Tibial nerve (tissue), 4 donors: ENCODE measurements around the gene CDK5RAP1. TPM values are rescaled to one million over a fixed set of nuclear protein-coding genes. Genes with fewer than 3 reads are reported as not detected.
A peak's percentile ranks its signal among the peaks of the same experiment; 100 is the strongest.

ENCODE experiments used
- DNase-seq, 2 donors: peaks; one replicate each; pipeline ENCODE4 v3.0.0-alpha.2; 2019; ENCODE audit warnings: low spot score in 2 of 2
- H3K27ac ChIP-seq, 4 donors: fragments of 200-600 bp; sonication (generic) in 3 of 4; one replicate each; pipeline ENCODE4 v1.5.1; 2017 to 2019; ENCODE audit warnings: mild to moderate bottlenecking in 1 of 4
- H3K27me3 ChIP-seq, 2 donors: fragments of 200-600 bp; sonication (generic) in 1 of 2; one replicate each; pipeline versions ENCODE4 v1.5.1 to v1.6.0; 2017 to 2019
- H3K36me3 ChIP-seq, 3 donors: fragments of 200-600 bp; sonication (generic); one replicate each; pipeline ENCODE4 v1.5.1; 2018 to 2019
- H3K4me1 ChIP-seq, 4 donors: fragments of 200-600 bp; sonication (generic) in 3 of 4; one replicate each; pipeline ENCODE4 v1.5.1; 2017 to 2019
- H3K4me3 ChIP-seq, 4 donors: fragments of 200-600 bp; sonication (generic) in 3 of 4; one replicate each; pipeline ENCODE4 v1.5.1; 2017 to 2019; ENCODE audit warnings: mild to moderate bottlenecking in 1 of 4, moderate library complexity in 1 of 4
- H3K9me3 ChIP-seq, 4 donors: fragments of 200-600 bp; sonication (generic) in 3 of 4; one replicate each; pipeline ENCODE4 v1.5.1; 2017 to 2019
- EP300 ChIP-seq, 2 donors: sonication (generic); formaldehyde crosslinking; IDR thresholded peaks; one replicate each; pipeline ENCODE4 v1.6.1; 2017; ENCODE audit warnings: antibody characterized with exemption in 2 of 2, mild to moderate bottlenecking in 1 of 2
- POLR2A ChIP-seq, 2 donors: fragments of 450-650 bp; IDR thresholded peaks; one replicate each; pipeline ENCODE4 v1.6.1; 2017; ENCODE audit warnings: antibody characterized with exemption in 2 of 2, mild to moderate bottlenecking in 2 of 2, moderate library complexity in 2 of 2
- WGBS, 2 donors: methylation state at CpG; one replicate each; pipeline ENCODE4 v1.1.5; 2018; 5-methylcytosine and 5-hydroxymethylcytosine counted together
- total RNA-seq, 4 donors: library from RNA; depleted of rRNA; stranded (reverse); fragments of >200 nt; gene quantifications; one replicate each; pipeline ENCODE4 v1.1.0, GENCODE V29; 2016
- TF ChIP-seq, protein P1 (sequence below), 5 experiments: fragments of 200-600 bp in 3 of 5; fragments of 450-650 bp in 2 of 5; sonication (generic) in 3 of 5; IDR thresholded peaks; one replicate each; pipeline ENCODE4 v1.5.1; 2016 to 2019; ENCODE audit warnings: antibody characterized with exemption in 5 of 5, mild to moderate bottlenecking in 3 of 5, moderate library complexity in 2 of 5

Gene CDK5RAP1
- total RNA-seq, 4 donors from 2014 or later, result 29.5 to 36.7 (median 32.7) TPM

DNA sequence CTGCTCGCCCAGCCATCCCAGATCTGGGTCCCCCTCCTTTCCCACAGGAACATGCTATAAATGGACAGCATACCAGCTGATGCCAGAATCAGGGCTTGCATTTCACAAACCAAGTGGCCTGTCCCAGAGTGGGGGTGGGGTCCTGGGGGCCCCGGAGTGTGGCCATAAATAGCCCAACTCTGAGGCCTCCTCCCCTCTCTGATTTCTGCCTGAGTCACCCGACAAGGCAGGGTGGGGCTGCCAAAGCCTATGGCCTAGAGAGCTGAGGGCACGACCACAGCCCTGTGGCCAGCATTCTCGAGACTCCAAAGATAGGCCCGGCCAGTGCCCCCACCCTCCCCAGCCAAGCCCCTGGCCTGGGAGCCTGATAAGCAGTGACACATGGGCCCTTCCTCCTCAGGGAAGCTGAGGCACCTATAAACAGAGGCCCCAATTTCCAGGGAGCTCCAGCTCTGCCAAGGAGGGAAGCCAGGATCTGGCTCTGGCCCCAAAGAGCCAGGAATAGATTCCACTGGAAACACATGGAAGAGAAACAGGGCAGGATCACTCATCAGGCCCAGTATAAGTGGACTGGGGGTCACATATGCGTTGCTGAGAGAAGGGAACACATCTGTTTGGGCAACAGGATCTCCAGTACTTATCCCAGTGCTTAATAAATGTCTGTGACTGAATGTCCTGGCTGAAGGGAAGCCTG is 22.0 kb upstream of the CDK5RAP1 start:
- H3K9me3 ChIP-seq, result no peaks in the 10 kb centered on the region
- H3K27ac ChIP-seq, result peak overlapping the region; percentile 54 to 97 (median 76)
- 35 to 43% methylated on average over 6 to 7 of the region's 7 CpGs for WGBS, 2 donors
- no peak overlapping the region for H3K4me3 ChIP-seq
- no peaks in the 10 kb centered on the region for H3K27me3 ChIP-seq
- H3K4me1 ChIP-seq, result peaks cover 0 to 17% (median 10%) of the 10 kb centered on the region in 4 donors
- peak in 1 of 2 donors; percentile 8 for TF ChIP-seq EP300 (IDR thresholded peaks at IDR 0.05)
- no peak for TF ChIP-seq POLR2A (IDR thresholded peaks at IDR 0.05)
- peaks cover 0 to 10% (median 0%) of the 10 kb centered on the region in 3 donors for H3K36me3 ChIP-seq
- DNase-seq, result no peak

DNA sequence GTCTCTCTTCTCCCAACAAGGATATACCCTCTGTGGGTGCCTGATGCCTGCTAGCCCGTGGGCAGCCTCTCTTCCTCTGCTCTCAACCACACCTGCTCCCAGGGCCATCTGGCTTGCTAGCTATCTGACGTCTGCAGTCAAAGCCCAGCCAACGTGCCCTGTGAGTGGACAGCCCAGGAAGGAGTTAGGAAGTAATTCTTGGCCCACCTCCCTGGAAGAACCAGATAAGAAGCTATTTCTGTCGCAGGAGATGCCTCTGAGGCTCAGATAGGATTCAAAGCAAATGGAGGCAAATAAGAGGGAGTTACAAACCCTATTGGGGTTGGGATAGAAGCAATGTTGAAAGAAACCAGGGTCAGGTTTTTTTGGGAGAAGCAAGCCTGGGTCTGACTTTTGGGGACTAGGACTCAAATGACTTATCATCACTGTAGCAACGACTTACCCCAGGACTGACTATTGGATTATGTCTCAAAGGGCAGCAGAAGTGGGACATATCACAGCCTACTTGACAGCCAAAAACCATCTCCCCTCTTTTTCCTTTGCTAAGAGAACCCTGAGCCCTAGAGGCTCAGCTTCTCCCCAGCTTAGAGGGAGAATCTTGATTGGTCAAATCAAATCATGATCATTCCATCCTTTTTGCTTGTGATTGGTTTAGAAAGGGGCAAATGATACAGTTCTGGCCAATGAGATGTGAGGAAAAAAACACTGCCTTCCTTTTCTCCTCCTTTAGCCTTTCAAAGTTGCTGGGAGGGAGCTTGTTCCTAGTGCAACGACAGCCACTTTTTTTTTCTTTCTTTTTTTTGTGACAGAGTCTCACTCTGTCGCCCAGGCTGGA is 18.0 kb upstream of the CDK5RAP1 start:
- Histone ChIP-seq H3K27ac (no peak overlapping the region), H3K36me3 (peaks cover 0 to 20% (median 0%) of the 10 kb centered on the region in 3 donors), H3K27me3 (no peaks in the 10 kb centered on the region), H3K4me3 (no peak overlapping the region), H3K4me1 (peaks cover 0 to 23% (median 10%) of the 10 kb centered on the region in 4 donors), H3K9me3 (no peaks in the 10 kb centered on the region)
- no peak for TF ChIP-seq POLR2A (IDR thresholded peaks at IDR 0.05)
- TF ChIP-seq, protein P1, sequence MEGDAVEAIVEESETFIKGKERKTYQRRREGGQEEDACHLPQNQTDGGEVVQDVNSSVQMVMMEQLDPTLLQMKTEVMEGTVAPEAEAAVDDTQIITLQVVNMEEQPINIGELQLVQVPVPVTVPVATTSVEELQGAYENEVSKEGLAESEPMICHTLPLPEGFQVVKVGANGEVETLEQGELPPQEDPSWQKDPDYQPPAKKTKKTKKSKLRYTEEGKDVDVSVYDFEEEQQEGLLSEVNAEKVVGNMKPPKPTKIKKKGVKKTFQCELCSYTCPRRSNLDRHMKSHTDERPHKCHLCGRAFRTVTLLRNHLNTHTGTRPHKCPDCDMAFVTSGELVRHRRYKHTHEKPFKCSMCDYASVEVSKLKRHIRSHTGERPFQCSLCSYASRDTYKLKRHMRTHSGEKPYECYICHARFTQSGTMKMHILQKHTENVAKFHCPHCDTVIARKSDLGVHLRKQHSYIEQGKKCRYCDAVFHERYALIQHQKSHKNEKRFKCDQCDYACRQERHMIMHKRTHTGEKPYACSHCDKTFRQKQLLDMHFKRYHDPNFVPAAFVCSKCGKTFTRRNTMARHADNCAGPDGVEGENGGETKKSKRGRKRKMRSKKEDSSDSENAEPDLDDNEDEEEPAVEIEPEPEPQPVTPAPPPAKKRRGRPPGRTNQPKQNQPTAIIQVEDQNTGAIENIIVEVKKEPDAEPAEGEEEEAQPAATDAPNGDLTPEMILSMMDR (IDR thresholded peaks at IDR 0.05), result no peak
- WGBS, 2 donors, result 58 to 62% methylated on average over 7 of the region's 7 CpGs
- no peak for DNase-seq

DNA sequence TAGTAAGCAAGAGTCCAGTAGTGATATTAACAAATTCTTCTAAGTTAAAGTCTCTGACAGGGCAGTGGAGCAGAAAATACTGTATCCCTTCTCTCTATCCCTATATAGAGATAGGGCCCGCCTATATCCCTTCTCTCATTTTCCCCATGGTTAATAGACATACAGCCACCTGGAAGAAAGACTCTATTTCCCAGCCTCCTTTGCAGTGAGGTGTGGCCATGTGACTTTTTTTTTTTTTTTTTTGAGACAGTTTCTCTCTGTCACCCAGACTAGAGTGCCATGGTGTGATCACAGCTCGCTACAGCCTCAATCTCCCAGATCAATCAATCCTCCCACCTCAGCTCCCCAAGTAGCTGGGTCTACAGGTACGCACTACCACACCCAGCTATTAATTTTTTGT is 16.7 kb upstream of the CDK5RAP1 start:
- Histone ChIP-seq H3K27me3 (no peaks in the 10 kb centered on the region), H3K4me1 (peaks cover 0 to 13% (median 2%) of the 10 kb centered on the region in 4 donors), H3K4me3 (no peak overlapping the region), H3K9me3 (no peaks in the 10 kb centered on the region), H3K36me3 (peaks cover 0 to 18% (median 0%) of the 10 kb centered on the region in 3 donors), H3K27ac (no peak overlapping the region)
- TF ChIP-seq EP300 (IDR thresholded peaks at IDR 0.05), result no peak
- no peak for TF ChIP-seq POLR2A (IDR thresholded peaks at IDR 0.05)
- TF ChIP-seq, protein P1 (IDR thresholded peaks at IDR 0.05), result no peak
- DNase-seq, result no peak
- 90 to 93% methylated on average over 3 of the region's 3 CpGs for WGBS, 2 donors

- Histone ChIP-seq H3K9me3 (no peaks in the 10 kb centered on the region), H3K27ac (peak overlapping the region in 2 of 4 donors; percentile 4 to 40), H3K27me3 (no peaks in the 10 kb centered on the region), H3K4me3 (no peak overlapping the region), H3K36me3 (peaks cover 0 to 38% (median 7%) of the 10 kb centered on the region in 3 donors), H3K4me1 (peaks cover 0 to 7% (median 0%) of the 10 kb centered on the region in 4 donors)
- WGBS, 2 donors, result 13 to 19% methylated on average over 8 of the region's 8 CpGs
- TF ChIP-seq EP300 (IDR thresholded peaks at IDR 0.05) (no peak), POLR2A (IDR thresholded peaks at IDR 0.05) (no peak)
- TF ChIP-seq, protein P1 (IDR thresholded peaks at IDR 0.05), result peak in 4 of 5 experiments; percentile 36 to 52 (median 44)
- DNase-seq, result peak in 1 of 2 donors; percentile 21
These were observed 14.6 kb upstream of the CDK5RAP1 start for GRCh38 chr20:33415948-33416347.

GRCh38 chr20:33412484-33412838 is 11.1 kb upstream of the CDK5RAP1 start:
- no peak for DNase-seq
- no peaks in the 10 kb centered on the region for H3K9me3 ChIP-seq
- no peaks in the 10 kb centered on the region for H3K27me3 ChIP-seq
- H3K36me3 ChIP-seq, result peaks cover 0 to 65% (median 7%) of the 10 kb centered on the region in 3 donors
- H3K4me1 ChIP-seq, result peaks cover 0 to 7% (median 0%) of the 10 kb centered on the region in 4 donors
- TF ChIP-seq EP300 (IDR thresholded peaks at IDR 0.05) (no peak), POLR2A (IDR thresholded peaks at IDR 0.05) (no peak)
- TF ChIP-seq, protein P1 (IDR thresholded peaks at IDR 0.05), result no peak
- H3K4me3 ChIP-seq, result no peak overlapping the region
- 84 to 89% methylated on average over 3 of the region's 8 CpGs for WGBS, 2 donors
- no peak overlapping the region for H3K27ac ChIP-seq
